NCI-H1417 (cell line): ENCODE results near the gene MDN1.

ENCODE experiments used
- DNase-seq, 3 experiments: peaks; one replicate each; lab custom pipeline; 2025; lab: John Stamatoyannopoulos, UW

The MDN1 gene

GRCh38 chr6:89690944-89691324 is 128.7 kb downstream of the MDN1 start:
- DNase-seq, result peak in 2 of 3 experiments; percentile 11 to 54

DNA sequence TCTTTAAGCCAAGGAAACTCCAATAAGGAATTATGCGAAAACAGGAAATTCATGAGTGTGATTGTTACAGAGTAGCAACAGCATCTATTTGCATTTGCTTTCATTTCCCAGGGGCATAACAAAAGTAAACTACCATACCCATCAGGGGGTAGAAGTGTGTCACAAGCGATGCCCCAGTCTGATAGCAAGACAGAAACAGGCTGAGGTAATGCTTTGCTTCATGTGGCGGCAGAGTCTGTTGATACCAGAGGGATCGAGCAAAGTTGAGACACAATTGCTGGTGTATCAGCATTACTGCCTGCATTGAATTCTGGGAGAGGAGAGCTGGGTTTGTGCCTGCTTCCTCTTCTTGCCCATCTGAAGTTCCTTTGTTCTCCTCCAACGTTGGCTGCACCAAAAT is 129.9 kb downstream of the MDN1 start:
- DNase-seq, result peak in 2 of 3 experiments; percentile 37 to 68

- DNase-seq, result no peak
These were observed 131.3 kb downstream of the MDN1 start for GRCh38 chr6:89688328-89688727.

DNA sequence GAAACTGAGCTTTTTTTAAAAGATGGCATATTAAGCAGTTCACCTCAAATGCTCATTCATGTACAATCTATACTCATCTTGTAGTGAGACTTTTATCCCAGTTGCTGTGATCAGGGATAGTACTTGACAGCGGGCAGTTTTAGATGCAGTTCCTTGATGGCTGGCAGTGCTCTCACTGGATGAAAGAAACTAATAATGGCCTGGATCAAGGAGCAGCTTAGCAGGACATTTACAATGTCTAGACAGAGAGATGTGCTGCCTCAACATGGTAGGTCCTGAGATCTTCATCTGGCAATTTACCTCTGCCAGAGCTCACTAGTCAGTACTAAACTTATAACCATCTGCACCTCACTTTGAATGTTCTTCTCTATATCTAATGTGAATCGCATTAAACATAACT is 134.3 kb downstream of the MDN1 start:
- DNase-seq, result no peak

GRCh38 chr6:89682991-89683390 is 136.6 kb downstream of the MDN1 start:
- DNase-seq, result no peak

GRCh38 chr6:89681983-89682564 is 137.5 kb downstream of the MDN1 start:
- no peak for DNase-seq

- no peak for DNase-seq
These were observed 139.0 kb downstream of the MDN1 start for GRCh38 chr6:89680551-89680950.

GRCh38 chr6:89680150-89680549 is 139.4 kb downstream of the MDN1 start:
- DNase-seq, result peak in 2 of 3 experiments; percentile 7 to 22

- DNase-seq, result no peak
These were observed 140.1 kb downstream of the MDN1 start for GRCh38 chr6:89679215-89680120.

GRCh38 chr6:89678531-89678930 is 141.1 kb downstream of the MDN1 start:
- peak in 1 of 3 experiments; percentile 9 for DNase-seq

- DNase-seq, result no peak
These were observed 143.4 kb downstream of the MDN1 start for GRCh38 chr6:89675949-89676748.

GRCh38 chr6:89670935-89671565 is 148.5 kb downstream of the MDN1 start:
- DNase-seq, result no peak

- no peak for DNase-seq
These were observed 150.6 kb downstream of the MDN1 start for GRCh38 chr6:89669002-89669401.

DNA sequence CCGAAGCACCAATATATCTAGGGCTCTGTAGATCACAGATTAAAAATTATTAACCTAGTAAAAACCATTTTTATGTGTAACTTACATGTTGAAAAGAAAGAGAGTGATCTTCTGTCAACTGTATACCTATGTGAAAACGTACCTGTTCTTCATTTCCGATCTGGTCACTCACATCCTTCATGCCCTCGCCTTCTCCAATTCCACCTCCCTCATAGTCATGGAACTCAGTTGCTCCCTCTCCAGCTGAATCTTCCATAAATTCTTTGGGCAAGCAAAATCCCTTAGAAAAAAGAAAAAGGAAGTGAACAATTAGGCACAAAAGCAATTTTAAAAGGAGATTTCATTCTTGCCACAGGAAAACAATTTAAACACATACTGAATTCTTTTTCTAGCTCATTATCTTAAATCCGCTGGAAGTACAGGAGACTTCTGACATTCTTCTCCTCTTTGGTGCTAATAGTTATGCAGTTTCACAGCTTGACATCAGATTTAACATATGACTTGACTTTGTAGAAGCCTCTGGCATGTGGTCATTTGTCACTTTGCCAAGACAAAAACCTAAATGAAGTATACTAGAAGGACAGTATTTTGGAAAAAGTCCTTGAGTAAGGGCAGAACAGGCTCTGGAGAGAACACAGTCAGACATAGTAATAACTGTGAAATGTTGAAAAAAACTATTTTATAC is 151.6 kb downstream of the MDN1 start:
- no peak for DNase-seq

GRCh38 chr6:89662659-89663223 is 156.9 kb downstream of the MDN1 start:
- DNase-seq, result no peak

DNA sequence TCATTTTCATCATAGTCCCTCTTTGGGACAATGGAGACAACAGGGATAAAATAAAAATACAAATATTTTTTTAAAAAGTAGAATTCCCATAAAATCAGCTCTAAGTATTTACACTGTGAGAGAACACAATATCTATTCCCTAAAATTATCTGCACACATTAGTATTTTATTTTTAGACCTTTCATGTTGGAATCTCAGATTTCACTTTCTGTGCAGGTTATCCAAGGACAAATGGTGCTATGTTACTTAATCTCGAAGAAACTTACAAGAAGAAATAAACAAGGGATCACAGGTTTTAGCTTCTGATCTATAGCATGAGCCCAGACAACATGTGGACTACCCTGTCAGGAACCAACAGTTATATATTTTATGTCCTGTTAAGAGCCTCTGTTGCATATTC is 158.0 kb downstream of the MDN1 start:
- DNase-seq, result no peak

DNA sequence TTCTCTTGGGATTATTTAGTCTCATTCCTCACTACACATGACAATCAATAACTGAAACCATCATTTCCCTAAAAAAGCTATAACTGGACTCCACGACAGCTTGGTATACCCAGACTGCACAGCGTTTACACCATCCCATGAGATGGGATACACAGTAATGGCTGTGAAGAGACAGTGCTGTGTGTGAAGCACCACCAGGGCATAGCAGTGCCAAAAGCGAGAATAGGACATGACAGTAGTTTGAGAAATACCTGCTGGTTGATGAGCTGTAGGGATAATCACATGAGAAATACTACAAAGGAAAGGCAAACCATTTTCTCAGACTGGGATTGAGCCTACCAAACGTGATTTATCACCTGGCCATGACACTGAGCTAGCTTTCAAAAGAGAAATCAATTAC is 158.6 kb downstream of the MDN1 start:
- no peak for DNase-seq

DNA sequence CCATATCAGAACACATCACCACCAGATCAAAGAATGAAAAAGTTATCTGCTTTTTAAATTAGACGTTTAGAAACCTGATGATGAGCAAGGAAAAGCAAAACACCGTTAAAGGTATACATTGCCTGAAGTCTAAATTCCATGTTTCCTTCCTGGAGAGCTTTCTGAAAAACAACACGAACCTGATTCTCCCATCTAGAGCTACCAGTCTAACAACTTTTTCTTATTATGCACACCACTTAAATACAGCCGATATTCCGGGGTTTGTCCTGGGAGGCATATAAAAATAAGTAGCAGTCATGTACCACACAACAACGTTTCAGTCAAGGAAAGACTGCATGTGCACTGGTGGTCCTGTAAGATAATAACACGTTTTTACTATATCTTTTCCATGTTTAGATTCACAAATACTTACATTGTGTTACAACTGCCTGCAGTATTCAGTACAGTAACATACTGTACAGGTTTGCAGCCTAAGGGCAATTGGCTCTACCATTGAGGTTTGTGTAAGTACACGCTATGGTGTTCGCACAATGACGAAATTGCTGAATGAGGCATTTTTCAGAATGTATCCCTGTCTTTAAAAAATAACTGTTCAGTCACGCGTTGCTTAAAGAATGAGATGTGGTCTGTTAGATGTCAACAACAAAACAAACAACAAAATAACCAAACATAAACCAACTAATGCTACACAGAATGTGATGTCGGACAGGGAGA is 162.0 kb downstream of the MDN1 start:
- no peak for DNase-seq

GRCh38 chr6:89655122-89655521 is 164.5 kb downstream of the MDN1 start:
- DNase-seq, result no peak

DNA sequence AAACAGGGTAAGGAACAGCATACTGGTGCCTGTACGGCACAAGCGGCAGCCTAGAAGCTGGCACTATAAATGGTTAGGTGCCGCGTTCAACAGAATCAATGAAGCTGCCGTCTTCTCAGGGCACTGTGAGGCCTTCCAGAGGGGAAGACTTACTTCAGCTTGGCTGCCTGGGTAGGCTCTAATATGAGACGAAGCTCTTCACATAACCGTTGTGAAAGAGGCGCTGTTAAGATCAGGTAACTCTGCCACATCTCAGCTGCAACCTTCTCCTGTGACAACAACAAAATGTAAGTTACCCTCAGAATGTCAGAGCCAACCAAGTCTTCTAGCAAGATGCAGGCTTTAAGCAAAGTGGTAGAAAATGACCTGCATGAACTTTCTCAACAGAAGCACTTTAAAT is 169.0 kb downstream of the MDN1 start:
- no peak for DNase-seq

DNA sequence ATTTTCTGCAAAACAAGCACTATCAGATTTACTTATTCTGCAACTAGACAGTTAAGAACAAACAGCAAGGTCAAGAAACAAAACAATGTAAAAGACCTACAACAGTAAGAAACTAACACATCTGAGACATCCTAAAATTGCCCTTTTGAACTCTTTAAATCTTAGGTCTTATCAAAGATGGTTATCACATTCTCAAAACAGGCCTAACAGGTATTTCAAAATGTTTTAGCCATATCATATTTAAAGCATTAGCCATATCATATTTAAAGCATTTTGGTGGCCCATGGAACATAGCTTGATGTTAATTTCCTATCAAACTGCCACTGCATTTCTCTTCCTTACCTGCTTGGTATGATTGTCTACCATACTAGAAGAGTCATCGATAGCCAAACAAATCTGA is 169.9 kb downstream of the MDN1 start:
- DNase-seq, result no peak
